Activated CD4-positive, alpha-beta memory T cell treated with anti-CD3 and anti-CD28 coated beads, Interleukin-2, amount 10 ng/mL, durations not matched to agents 7 days and 5 days (primary cell): ENCODE data around the gene PEPD. TPM values are rescaled to one million over a fixed set of nuclear protein-coding genes. Genes with fewer than 3 reads are reported as not detected.
"Not testable (repeated sequence)": the region's sequence is repeated elsewhere in the genome, so short reads cannot be mapped to it uniquely, and the experiment has no call there.

Experiments used
- CTCF ChIA-PET: fragments of 350-600 bp; sonication (Branson Sonifier 250); formaldehyde crosslinking; loops from one replicate; lab custom pipeline; 2021; ENCODE audit warnings: antibody characterized with exemption, inconsistent platforms; lab: Charles Lee
- POLR2A ChIA-PET: fragments of 350-600 bp; sonication (Branson Sonifier 250); formaldehyde crosslinking; loops from one replicate; lab custom pipeline; 2021; ENCODE audit warnings: antibody characterized with exemption; lab: Charles Lee
- DNase-seq: peaks from one replicate; pipeline ENCODE4 v3.0.0-alpha.2; 2020
- H3K27ac Mint-ChIP-seq: one replicate; pipeline ENCODE4 v1.8.0; 2021; ENCODE audit warnings: mild to moderate bottlenecking, mixed read lengths
- H3K27me3 Mint-ChIP-seq: one replicate; pipeline ENCODE4 v1.8.0; 2021; ENCODE audit warnings: mixed read lengths
- H3K36me3 Mint-ChIP-seq: one replicate; pipeline ENCODE4 v1.8.0; 2021; ENCODE audit warnings: low read depth, mixed read lengths
- H3K4me1 Mint-ChIP-seq: one replicate; pipeline ENCODE4 v1.8.0; 2021; ENCODE audit warnings: mixed read lengths
- H3K4me3 Mint-ChIP-seq: one replicate; pipeline ENCODE4 v1.8.0; 2021; ENCODE audit warnings: mild to moderate bottlenecking, mixed read lengths
- H3K9me3 Mint-ChIP-seq: one replicate; pipeline ENCODE4 v1.8.0; 2021; ENCODE audit warnings: mixed read lengths
- total RNA-seq, 2 experiments: library from RNA; stranded (reverse); gene quantifications; one replicate each; pipeline ENCODE4 v1.2.3, GENCODE V29; 2021

PEPD gene
- total RNA-seq, 2 experiments from 2014 or later, result 33.3 to 36.6 TPM

DNA sequence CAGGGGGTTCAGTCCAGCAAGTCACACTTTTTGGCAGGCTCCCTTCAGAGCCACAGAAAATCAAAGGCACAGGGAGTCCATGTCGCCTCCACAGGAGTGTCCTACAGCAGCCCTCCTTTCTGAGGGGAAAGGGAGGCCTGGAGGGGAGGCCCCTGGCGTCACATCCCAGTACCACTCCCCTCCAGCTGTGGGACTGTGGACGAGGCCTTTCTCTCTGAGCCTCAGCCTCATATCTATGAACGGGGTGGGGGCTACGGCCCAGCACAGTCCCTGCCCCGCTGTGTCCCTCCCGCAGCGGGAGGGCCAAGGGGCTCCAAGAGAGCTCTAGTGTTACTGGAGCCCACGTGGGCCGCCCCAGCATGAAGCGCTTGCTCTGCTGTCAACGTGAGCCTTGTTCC lies 23.8 kb downstream of the PEPD start:
- CTCF ChIA-PET, result no interaction called here
- POLR2A ChIA-PET, result no interaction called here
- Mint-ChIP-seq H3K36me3 (no peaks in the 10 kb centered on the region), H3K4me1 (peaks cover 5% of the 10 kb centered on the region), H3K27ac (no peak overlapping the region), H3K9me3 (no peaks in the 10 kb centered on the region), H3K4me3 (no peak overlapping the region), H3K27me3 (no peaks in the 10 kb centered on the region)
- DNase-seq, result no peak

DNA sequence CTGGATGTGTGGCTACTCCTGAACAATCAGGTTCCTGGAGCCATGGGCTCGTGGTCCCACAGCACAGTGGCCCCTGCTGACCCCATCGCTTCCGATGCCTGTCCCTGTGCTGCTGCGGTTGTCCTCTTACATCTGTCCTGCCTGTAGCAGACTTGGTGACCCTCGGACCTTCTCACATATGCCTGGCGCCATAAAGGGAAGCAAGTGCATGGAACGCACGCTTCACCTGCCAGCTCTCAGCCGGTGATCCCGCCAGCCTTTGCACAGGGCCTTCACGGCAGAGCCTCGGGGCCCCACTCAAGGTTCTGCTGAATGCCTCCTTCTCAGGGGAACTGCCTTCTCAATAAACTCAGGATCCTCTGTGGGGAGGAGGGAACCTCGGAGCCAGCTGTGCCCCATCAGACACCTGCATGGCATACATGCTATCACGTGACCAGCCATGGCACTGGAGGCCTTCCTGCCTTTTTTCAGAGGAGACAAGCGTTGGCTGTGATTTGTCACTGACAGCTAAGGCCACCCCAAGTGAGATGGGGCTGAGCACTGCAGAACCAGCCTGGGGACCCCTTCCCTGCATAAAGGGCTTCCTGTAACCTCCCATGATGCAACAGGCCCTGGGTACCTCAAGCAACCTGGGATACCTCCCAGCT lies 24.3 kb downstream of the PEPD start:
- Mint-ChIP-seq H3K4me1 (no peaks in the 10 kb centered on the region), H3K9me3 (no peaks in the 10 kb centered on the region), H3K27me3 (no peaks in the 10 kb centered on the region), H3K36me3 (no peaks in the 10 kb centered on the region), H3K27ac (no peak overlapping the region), H3K4me3 (no peak overlapping the region)
- DNase-seq, result no peak
- ChIA-PET CTCF (no interaction called here), POLR2A (no interaction called here)

DNA sequence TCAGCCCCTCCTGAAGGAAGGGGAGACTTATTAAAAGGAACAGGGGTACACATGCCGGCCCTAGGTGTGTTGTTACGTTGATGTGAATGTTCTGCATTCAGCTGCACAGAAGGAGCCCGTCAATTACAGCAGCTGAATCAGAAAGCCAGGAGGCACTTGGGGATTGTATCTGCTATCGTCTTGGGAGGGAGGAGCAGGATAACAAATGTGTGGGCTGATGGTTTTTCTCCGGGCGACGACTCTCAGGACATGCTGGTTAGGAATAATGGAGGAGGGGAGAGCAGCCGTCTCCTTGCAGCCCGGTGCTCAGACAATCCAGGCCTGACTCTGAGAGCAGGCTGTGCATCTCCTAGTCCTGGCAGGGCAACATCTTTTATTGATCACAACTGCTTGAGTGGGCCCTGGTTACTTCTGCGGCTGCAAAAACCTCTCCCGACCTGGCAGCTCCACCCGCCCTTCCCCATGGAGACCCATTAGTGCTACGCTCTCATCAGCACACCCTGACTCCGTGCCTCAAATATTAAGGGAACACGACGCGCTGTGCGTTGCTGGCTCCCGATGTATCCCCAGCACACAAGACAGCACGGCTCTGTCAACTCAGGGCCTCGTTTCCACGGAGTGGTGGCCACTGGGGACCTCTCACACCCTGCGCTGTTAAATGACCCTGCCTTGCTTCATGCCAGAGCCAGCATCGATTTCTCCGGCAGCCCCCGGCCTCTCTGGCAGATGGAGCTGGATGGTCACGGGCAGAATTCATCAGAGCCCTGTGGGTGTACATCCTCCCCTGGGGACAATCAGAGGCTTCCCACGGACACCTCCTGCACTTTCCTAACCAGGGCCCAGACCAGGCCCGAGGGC lies 25.3 kb downstream of the PEPD start:
- H3K27ac Mint-ChIP-seq, result no peak overlapping the region
- ChIA-PET POLR2A (no interaction called here), CTCF (no interaction called here)
- no peak for DNase-seq
- H3K9me3 Mint-ChIP-seq, result no peaks in the 10 kb centered on the region
- no peaks in the 10 kb centered on the region for H3K36me3 Mint-ChIP-seq
- H3K27me3 Mint-ChIP-seq, result no peaks in the 10 kb centered on the region
- H3K4me3 Mint-ChIP-seq, result no peak overlapping the region
- no peaks in the 10 kb centered on the region for H3K4me1 Mint-ChIP-seq

DNA sequence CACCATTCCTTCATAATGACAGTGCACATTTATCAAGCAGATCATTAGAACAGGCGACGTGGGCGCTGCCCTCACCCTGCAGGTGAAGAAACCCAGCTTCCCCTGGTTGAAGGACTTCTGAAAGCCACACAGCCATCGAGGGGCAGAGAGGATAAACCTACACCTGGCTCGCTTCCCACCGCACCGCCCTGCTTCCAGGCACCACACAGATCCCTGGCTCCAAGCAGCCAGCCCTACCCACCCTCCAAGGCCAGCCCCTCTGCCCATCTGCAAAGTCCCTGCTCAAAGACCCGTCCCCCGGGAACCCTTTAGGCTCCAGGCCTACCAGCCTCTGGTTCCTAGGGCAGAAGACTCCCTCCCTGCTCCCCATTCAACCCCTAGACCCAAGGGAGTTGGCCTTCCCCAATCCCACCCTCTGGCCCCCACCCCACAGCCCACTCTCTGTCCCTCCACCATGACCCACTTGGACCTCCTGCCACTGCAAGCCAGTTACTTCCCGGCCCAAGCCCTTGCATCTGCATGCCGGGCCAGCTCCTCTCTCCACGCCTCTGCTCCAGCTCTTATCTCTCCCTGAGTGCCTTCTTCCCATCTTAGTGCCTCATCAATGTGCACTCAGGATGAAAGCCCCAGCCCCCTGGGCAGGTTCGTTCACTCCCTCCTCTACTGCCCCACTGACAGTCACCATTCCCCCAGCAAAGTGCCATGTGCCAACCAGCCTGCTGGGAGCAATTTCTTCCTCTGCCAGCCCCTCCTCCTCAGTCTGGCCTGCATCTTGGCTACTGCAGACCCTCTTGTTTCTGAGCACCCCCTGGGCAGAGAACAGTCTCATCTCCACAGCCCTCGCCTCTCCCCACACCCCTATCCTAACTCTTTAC lies 28.0 kb downstream of the PEPD start:
- POLR2A ChIA-PET, result no interaction called here
- no peak overlapping the region for H3K4me3 Mint-ChIP-seq
- CTCF ChIA-PET, result no interaction called here
- H3K9me3 Mint-ChIP-seq, result no peaks in the 10 kb centered on the region
- no peaks in the 10 kb centered on the region for H3K27me3 Mint-ChIP-seq
- DNase-seq, result no peak
- H3K4me1 Mint-ChIP-seq, result no peaks in the 10 kb centered on the region
- H3K36me3 Mint-ChIP-seq, result no peaks in the 10 kb centered on the region
- no peak overlapping the region for H3K27ac Mint-ChIP-seq

DNA sequence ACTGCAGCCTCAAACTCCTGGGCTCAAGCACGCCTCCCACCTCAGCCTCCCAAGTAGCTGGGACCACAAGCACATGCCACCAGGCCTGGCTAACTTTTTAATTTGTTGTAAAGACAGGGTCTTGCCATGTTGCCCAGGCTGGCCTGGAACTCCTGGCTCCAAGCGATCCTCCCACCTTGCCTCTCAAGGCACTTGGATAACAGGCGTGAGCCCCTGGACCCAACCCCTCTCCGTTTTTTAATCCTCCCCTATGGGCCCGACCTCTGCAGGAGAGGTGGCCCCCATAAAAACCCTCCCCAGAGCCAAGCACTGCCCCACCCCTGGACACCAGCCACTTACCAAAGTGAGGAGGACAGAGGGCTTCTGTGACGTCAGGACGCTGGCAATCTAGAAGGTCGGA lies 28.6 kb downstream of the PEPD start:
- Mint-ChIP-seq H3K9me3 (no peaks in the 10 kb centered on the region), H3K4me1 (no peaks in the 10 kb centered on the region), H3K36me3 (no peaks in the 10 kb centered on the region), H3K4me3 (no peak overlapping the region), H3K27ac (no peak overlapping the region), H3K27me3 (no peaks in the 10 kb centered on the region)
- CTCF ChIA-PET, result no interaction called here
- DNase-seq, result no peak
- POLR2A ChIA-PET, result no interaction called here

DNA sequence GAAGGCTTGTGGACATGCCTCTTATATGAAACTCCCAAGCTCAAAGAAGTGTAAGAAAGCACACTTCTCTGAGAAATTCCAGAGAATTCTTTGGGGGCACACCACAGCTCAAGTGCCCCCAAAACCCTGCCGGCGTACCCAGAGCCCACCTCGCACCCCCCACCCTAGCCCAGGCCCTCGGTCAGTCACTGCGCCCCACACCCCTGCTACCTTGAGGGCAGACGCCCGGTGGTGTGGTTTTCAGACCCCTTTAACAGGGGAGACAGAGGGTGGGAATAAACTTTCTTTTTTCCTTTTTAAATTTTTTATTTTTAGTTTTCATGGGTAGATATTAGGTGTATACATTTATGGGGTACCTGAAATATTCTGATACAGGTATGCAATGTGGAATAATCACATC lies 29.5 kb downstream of the PEPD start:
- Mint-ChIP-seq H3K36me3 (no peaks in the 10 kb centered on the region), H3K4me3 (no peak overlapping the region), H3K27ac (no peak overlapping the region), H3K9me3 (no peaks in the 10 kb centered on the region), H3K4me1 (no peaks in the 10 kb centered on the region), H3K27me3 (no peaks in the 10 kb centered on the region)
- ChIA-PET POLR2A (no interaction called here), CTCF (interaction anchor here (0.8 kb wide), 1 partner anchor 61 kb away, joined by 3 read pairs; no protein-coding TSS in a partner anchor)
- DNase-seq, result no peak

DNA sequence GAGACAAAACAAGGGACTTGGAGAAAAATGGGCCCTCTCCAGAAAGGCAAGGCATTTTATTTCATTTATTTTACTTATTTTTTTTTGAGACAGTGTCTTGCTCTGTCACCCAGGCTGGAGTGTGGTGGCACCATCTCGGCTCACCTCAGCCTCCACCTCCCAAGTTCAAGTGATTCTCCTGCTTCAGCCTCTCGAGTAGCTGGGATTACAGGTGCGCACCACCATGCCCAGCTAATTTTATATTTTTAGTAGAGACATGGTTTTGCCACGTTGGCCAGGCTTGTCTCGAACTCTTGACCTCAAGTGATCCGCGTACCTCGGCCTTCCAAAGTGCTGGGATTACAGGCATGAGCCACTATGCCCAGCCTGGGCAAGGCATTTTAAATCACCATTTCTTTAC lies 31.0 kb downstream of the PEPD start:
- CTCF ChIA-PET, result not testable (repeated sequence)

DNA sequence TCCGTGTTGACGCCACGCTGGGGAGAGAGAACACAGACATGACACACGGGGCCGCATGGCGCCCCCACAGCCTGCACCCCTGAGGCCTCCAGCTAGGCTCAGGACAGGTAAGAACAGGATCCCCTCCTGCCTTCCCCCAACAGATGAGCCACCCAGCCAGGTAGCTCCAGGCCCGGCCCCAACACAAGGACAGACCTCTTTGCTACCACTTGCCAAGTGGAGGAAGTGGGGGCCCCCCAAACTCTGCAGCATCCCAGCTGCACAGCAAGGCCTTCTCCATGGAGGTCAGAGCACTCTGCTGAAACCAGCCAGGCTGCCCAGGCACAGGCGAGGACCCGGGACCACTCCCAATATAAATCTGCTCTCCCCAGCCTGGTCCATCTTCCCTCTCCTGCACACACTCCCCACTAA lies 31.5 kb downstream of the PEPD start:
- Mint-ChIP-seq H3K9me3 (no peaks in the 10 kb centered on the region), H3K27me3 (no peaks in the 10 kb centered on the region), H3K36me3 (no peaks in the 10 kb centered on the region), H3K27ac (no peak overlapping the region), H3K4me3 (no peak overlapping the region), H3K4me1 (no peaks in the 10 kb centered on the region)
- ChIA-PET POLR2A (no interaction called here), CTCF (no interaction called here)
- DNase-seq, result no peak

More for the DNA sequence above, 31.0 kb downstream of the PEPD start:
- H3K4me1 Mint-ChIP-seq, H3K27ac Mint-ChIP-seq, DNase-seq, H3K4me3 Mint-ChIP-seq, H3K9me3 Mint-ChIP-seq, POLR2A ChIA-PET, H3K27me3 Mint-ChIP-seq, H3K36me3 Mint-ChIP-seq: not testable (repeated sequence)

DNA sequence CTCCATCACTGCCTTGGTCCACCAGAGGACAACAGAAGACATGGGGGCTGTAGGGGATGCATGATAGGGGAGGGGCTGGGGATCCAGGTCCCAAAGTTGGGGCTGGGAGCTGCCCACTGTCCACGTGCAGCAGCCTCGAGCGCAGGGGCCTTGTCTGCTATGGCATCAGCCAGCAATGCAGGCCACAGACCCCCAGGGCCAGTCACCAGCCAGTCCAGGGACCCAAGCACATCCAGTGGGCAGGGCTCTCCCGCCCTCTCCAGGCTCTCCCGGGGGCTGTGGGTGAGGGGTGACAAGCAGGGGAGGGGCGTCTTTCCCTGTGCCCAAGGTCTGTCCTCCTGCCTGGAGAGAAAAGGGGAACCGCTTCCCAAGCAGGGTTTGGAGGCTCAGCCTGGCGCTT lies 32.8 kb downstream of the PEPD start:
- no peaks in the 10 kb centered on the region for H3K27me3 Mint-ChIP-seq
- no peak overlapping the region for H3K4me3 Mint-ChIP-seq
- no peaks in the 10 kb centered on the region for H3K9me3 Mint-ChIP-seq
- H3K36me3 Mint-ChIP-seq, result no peaks in the 10 kb centered on the region
- CTCF ChIA-PET, result no interaction called here
- H3K27ac Mint-ChIP-seq, result no peak overlapping the region
- H3K4me1 Mint-ChIP-seq, result no peaks in the 10 kb centered on the region
- POLR2A ChIA-PET, result no interaction called here
- no peak for DNase-seq

DNA sequence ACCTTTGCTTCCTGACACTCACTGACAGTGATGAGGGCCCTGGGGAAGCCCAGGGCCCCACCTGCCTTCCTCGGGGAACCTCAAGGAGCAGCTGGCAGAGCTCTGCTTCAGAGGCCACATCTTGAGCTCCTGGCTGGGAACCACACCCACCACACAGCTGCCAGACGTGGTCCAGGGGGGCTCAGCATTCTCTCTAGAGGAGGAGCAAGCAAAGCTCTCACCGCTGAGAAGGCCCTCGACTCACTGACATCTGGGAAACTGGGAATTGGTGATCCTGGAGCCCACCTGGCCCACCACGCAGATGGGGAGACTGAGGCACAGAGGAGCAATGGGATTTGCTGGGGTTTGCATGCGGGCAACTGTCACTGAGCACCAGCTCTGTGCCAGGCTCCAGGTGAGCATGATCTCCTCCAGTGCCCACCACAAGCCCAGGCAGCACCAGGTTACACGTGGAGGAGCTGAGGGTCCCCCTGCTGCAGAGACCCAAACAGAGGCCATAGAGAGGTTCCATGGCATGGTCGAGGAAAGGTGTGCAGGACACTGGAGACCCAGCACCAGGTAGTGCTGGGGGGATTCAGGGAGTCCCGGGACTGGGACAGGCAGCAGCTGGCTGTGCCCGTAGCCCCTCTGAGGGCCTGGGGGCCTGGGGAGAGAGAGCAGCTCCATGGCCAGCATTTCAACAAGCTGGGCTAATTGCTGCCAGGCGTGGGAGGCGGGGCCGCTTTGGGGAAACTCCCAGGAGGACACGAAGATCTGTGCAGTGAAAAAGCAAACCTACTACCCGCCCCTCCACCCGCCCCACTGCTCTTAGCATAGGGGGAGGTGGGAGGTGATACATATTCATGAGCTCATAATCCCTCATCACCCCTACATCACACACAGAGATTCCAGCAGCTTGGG lies 33.4 kb downstream of the PEPD start:
- Mint-ChIP-seq H3K36me3 (no peaks in the 10 kb centered on the region), H3K27me3 (no peaks in the 10 kb centered on the region), H3K4me1 (no peaks in the 10 kb centered on the region), H3K9me3 (no peaks in the 10 kb centered on the region), H3K4me3 (no peak overlapping the region), H3K27ac (no peak overlapping the region)
- no peak for DNase-seq
- ChIA-PET CTCF (no interaction called here), POLR2A (no interaction called here)

DNA sequence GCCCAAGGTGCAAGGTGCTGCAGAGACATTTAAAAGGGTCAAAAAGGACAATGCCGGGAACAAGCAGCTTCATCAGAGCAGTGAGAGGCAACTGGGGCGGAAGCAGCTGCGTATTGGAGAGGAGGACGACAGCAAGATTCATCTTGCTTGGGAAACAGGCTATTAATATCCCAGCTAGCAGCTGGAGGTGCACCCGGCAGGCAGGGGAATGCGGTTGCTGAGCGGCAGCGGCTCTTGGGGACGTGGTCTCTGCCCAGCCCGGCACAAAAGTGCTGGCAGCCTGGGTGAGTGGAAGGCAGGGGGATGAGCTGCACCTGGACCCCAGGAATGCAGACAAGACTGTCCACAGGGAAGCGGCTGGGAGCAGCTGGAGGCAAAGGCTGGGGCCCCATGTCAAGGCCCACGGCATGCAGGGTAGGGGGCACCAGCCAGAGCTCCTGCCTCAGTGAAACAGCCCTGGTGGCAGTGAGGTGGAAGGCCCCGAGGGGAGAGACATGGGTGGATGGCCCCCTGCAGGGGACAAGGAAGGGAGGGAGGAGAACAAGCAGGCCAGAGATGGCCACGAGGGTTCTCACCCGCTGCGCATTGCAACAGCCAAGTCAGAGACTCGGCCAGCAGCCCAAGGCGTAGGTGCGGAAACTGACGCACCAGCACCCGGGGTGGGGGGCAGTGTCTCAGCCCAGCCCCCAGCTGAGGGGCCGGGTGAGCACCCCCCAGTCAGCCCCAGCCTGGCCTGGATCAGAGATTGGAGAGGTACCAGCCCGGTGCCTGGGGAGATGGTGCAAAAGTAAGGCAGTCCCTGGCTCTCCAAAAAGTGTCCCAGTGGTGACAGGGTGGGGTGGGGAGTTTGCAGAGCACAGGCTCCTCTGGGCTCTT lies 34.4 kb downstream of the PEPD start:
- ChIA-PET CTCF (no interaction called here), POLR2A (no interaction called here)
- Mint-ChIP-seq H3K36me3 (no peaks in the 10 kb centered on the region), H3K4me1 (no peaks in the 10 kb centered on the region), H3K27me3 (no peaks in the 10 kb centered on the region), H3K9me3 (peaks cover 3% of the 10 kb centered on the region), H3K27ac (no peak overlapping the region), H3K4me3 (no peak overlapping the region)
- no peak for DNase-seq

DNA sequence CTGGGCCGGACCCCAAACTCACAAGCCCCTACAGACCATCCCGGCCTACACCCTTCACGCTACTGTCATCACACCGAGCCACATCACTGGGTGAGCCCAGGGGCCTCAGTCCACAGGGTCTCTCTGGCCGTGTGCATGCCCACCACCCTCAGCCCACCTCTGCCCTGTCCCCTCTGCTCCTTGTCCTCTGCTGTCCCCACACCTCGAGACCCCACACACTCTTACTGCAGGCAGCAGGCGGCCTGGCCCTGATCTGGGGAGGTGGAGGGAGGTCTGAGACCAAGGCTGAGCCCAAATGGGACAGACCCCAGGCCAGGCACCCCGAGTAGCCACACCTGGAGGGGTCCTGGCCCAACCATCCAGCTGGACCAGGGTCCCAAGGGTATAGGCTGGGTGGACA lies 35.2 kb downstream of the PEPD start:
- H3K27ac Mint-ChIP-seq, result no peak overlapping the region
- H3K9me3 Mint-ChIP-seq, result peaks cover 3% of the 10 kb centered on the region
- DNase-seq, result no peak
- H3K27me3 Mint-ChIP-seq, result no peaks in the 10 kb centered on the region
- POLR2A ChIA-PET, result no interaction called here
- no peaks in the 10 kb centered on the region for H3K36me3 Mint-ChIP-seq
- no peaks in the 10 kb centered on the region for H3K4me1 Mint-ChIP-seq
- H3K4me3 Mint-ChIP-seq, result no peak overlapping the region
- CTCF ChIA-PET, result no interaction called here
